GM19193 (cell line): Measurements from ENCODE around the gene PRDX5.

Experiments
- POLR2A ChIP-seq: IDR thresholded peaks from 4 replicates; pipeline ENCODE4 v1.6.1; 2011; ENCODE audit not compliant: insufficient read depth, insufficient read length; ENCODE audit errors: extremely low read depth

PRDX5 gene

DNA sequence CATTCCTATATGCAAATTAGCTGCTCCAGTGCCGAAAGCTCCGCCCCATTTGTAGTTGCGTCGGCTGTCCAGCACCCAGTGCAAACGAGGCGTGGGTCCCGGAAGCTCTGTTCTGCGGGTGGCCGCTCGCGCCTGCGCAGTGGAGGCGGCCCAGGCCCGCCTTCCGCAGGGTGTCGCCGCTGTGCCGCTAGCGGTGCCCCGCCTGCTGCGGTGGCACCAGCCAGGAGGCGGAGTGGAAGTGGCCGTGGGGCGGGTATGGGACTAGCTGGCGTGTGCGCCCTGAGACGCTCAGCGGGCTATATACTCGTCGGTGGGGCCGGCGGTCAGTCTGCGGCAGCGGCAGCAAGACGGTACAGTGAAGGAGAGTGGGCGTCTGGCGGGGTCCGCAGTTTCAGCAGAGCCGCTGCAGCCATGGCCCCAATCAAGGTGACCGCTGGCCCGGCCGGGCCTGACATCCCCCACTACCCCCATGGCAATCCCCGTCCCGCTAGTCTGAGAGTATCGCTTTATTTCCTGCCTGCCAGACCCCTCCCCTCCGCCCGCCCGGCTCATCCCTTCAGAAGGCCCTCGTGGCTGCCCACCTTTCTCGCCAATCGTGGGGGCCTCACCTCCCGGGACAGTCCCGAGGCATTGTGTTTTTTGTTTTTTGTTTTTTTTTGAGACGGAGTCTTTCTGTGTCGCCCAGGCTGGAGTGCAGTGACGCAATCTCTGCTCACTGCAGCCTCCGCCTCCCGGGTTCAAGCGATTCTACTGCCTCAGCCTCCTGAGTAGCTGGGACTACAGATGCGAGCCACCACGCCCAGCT, at the start of gene PRDX5:
Gene PRDX5 (plus strand): TSS at position 161 of the 805 bp plus-strand sequence. CDS start 95 bp downstream, at position 256.
- TF ChIP-seq POLR2A = peak; percentile 68

DNA sequence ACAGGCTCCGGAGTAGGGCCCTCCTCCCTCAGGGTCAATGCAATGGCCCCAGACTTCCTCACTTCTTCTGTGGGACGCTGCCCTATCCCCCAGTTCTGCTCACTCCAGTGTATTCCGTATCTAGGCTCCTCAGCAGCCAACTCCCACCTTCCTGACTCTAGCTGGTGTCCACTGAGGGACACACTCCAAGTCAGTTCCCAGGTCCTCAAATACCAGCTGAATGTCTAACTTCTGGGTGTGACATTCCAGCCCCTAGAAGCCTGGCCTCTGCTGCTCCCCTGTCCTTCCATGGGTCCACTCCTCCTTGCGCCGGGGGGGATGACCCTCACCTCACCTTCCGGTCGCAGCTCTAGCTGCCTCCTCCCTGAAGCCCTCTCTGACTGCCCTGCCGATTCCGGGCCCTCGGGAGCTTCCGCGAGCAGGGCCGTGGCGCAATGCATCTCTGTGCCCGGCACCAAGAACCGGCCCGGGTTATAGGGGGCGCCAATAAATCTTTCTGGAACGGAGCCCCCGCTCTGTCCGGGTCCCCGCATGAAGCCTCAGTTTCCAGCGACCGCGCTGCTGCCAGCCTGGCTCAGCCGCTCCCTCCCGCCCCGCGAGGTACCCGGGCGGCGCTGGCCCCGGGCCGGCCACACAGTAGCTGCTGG, 48.9 kb upstream of the PRDX5 start:
- no peak for TF ChIP-seq POLR2A

DNA sequence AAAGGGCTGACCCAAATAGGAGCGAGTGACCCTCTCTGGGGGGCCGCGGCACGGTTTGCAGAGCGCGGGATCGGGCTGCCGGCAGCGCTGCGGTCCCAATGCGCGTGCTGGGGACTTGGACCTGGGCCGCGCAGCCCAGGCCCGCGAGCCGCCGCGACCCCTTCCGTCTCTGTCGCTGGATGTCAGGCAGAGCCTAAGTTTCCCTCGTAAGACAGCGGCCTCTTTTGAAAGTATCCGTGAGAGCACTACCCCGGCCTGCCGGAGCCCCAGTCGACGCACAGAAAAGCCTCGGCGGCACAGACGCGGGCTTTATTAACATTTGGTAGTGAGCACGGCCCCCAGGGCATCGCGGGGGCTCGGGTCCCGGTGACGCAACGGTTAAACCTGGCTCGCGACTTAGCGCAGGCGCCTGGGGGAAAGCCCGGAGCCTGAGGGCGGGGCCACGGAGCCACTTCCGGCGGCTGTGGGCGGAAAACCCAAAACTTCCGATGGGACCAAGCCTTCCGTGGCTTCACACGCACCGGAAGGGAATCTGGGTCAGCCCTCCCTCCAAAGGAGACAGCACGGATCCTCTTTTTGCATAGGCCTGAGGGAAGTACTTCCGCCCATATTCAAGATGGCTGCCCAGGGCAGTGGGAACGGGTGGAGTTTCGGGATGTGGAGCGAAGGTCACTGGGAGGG, 48.2 kb upstream of the PRDX5 start:
- TF ChIP-seq POLR2A = peak; percentile 63

DNA sequence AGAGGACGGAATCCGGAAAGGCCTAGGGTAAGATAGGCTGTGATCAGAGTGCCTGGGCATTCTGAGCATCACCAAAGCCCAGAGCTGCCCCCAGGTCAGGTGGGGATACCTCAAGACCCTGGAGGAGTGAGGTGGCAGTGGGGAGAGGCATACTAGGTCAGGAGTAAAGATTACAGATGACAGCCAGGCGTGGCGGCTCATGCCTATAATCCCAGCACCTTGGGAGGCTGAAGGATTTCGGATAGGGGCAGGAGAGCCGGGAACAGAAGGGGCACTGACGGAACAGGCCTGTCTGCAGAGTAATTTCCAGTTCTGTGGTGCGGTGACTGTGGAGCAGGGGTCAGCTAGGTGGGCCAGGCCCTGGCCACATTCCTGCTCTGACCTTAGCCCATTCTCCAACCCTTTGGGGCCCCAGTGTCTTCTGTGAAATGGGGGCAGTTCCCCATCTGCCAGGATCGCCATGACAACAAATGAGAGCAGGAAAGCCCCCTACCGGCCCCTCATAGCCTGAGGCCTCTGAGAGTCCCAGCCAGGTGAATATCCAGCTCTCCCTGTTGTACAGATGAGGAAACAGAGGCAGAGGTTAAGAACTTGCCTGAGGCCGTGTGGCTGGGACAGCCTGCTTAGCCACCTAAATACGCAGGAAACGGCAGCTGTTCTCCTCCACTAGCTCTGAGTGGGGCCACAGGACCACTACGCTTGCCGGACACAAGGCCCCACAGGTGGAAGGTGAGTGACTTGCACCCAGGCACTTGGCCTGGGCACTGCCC, 42.7 kb upstream of the PRDX5 start:
- TF ChIP-seq POLR2A = no peak

DNA sequence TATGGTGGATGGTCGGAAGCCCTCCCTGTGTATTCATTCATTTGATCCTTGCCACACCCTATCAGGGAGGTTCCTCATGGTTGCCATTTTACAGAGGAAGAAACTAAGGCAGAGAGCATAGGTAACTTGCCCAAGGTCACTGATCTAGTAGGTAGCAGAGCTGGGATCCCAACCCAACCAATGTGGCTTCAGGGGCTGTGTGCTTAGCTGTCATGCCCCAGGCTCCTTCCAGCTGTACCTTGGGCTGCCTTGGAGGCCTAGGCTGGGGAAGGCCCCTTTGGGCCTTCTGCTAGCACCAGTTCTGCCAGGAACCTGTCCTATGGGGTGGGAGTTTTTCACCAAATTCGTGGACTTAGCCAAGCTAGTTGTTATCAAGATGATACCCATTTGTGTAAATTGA, 42.1 kb upstream of the PRDX5 start:
- no peak for TF ChIP-seq POLR2A

DNA sequence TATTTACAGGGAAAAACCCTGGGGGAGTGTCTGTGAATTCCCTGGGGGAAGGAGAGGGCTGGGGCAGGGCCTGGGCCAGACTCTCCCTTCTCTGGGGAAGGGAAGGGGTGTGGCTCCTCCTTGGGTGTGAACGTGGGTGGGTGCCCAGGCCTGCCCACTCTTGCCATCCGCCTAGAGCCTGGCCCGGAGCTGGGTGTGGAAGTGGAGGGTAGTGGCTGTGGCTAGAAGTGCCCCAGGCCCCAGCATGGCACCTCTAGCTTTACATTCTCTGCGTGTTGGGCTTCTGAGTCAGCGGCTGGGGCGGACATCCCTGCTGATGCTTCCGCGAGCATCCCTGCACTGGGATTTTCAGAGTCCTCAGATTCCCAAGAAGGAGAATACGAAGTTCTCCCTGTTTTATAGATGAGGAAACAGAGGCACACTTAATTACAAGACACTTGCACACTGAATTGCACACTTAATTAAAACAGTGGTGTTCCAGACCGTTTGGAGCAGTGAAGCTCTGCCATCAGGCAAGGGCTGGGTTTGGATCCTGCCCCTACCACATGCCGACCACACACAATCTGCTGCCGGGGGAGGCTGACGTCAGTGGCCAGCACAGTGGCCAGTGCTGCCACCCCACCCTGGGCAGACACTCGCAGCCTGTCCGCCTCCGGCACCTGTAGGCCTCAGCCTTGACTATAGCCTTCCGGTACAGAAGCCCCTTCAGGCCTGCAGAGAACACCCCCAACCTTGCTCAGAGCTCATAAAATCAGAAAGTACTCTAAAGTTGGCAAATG, 41.1 kb upstream of the PRDX5 start:
- no peak for TF ChIP-seq POLR2A

DNA sequence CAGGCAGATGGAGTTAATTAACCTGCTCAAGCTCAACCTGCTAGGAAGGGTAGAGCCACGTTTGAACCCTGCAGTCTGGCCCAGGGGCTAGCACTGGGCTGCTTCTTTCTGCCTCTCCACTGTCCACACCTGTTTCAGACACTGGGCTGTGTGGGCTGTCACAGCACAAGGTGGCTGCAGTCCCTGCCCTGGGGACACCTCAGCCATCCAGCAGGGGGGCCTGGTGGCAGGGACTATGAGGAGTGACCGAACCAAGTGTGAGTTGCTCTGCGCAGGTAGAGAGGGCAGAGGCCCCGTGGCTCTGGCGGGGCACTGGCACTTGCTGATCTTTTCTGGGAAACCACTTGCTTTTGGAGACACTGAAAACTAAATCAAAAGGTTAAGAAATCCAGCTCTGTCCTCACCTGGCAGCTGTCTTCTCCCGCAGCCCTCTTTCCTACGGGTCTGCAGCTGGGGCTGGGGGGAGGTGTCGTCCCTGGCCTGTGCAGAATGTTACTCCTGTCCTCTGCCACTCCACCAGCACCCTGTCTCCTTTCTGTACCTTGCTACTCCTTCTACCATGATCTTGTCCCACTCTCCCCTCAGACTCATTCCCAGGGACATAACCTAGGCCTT, 39.2 kb upstream of the PRDX5 start:
- no peak for TF ChIP-seq POLR2A

DNA sequence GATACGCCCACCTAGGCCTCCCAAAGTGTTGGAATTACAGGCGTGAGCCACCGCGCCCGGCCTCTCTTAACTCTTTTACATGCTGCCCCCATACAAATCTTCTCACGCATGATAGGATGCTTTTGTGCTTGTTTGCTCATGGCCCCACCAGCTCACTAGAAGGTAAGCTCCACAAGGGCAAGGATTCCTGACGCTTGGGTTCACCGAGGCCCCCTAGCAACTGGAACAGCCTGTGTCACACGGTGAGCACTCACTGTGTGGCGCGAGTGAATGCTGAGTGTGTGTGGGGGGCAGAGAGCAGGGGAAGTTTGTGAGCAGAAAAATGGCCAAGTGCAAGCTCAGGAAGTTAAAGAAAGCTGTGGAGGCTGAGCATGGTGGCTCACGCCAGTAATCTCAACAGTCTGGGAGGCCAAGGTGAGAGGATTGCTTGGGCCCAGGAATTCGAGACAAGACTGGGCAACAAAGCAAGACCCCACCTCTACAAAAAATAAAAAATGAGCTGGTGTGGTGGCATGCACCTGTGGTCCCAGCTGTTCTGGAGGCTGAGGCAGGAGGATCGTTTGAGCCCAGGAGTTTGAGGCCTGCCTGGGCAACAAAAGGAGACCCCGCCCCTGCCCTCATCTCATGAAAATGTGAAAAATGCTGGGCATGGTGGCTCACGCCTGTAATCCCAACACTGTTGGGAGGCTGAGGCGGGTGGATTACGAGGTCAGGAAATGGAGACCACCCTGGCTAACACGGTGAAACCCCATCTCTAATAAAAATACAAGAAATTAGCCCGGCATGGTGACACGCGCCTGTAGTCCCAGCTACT, 35.8 kb upstream of the PRDX5 start:
- TF ChIP-seq POLR2A = no peak

DNA sequence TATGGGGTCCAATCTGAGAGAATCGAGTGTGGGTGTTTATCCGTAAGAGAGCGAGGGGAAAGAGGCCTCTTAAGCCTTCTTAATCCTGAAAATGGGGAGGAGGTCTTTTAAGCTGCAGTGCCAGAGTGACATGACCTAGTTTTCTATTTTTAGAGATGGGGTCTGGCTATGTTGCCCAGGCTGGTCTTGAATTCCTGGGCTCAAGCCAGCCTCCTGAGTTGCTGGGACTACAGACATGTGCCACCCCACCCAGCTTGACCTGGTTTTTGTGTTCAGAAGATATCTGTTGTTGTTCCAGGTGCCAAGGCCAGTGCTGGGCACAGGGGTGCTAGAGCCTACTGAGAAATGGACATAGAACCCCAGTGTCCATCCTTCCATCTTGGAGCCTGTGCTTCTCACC, 34.8 kb upstream of the PRDX5 start:
- TF ChIP-seq POLR2A = no peak

DNA sequence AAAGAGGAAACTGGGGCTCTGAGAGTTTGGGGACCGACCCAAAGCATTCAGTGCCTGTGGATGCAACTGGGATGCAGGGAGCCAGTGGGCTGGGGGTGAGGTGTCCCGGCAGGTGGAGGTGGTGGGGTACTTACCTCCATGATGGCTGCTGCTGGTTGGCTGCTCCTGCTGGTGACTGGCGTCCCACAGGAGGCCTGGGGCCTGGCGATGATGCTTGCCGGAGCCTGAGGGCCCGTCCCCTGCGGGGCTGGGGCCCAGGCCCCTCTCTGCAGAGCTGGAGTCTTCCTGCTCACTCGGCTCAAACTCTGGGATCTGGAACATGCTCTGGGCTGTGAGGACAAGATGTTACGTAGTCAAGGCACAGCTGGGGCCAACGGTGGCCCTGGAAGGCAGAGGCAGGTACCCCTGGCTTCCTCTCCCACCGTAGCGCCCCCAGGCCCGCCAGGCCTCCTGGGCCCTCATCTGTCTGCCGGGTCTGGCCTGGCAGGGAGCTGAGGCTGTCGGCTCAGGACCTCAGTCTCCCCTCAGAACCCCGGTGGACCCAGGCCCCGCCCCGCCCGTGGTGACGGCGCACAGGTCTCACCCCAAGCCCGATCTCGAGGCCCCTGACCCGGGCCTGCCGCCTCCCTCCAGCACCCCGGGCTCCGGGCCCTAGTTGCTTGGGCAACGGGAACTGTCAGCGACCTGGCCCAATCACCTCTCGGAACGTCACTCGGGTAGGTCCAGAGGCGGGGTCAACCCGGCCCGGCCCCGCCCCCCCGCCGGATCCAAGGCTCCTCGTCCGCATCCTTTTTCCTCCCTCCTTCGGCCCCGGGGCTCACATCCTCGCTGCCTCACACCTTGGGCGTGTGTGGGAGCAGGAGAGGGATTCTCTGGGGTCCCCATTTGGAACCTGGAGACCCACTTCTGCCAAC, 33.6 kb upstream of the PRDX5 start, which contains the start of gene BAD:
Gene BAD (minus strand): TSS at position 618 of the 914 bp plus-strand sequence. CDS start 297 bp downstream, at position 321.
- TF ChIP-seq POLR2A = peak; percentile 47

DNA sequence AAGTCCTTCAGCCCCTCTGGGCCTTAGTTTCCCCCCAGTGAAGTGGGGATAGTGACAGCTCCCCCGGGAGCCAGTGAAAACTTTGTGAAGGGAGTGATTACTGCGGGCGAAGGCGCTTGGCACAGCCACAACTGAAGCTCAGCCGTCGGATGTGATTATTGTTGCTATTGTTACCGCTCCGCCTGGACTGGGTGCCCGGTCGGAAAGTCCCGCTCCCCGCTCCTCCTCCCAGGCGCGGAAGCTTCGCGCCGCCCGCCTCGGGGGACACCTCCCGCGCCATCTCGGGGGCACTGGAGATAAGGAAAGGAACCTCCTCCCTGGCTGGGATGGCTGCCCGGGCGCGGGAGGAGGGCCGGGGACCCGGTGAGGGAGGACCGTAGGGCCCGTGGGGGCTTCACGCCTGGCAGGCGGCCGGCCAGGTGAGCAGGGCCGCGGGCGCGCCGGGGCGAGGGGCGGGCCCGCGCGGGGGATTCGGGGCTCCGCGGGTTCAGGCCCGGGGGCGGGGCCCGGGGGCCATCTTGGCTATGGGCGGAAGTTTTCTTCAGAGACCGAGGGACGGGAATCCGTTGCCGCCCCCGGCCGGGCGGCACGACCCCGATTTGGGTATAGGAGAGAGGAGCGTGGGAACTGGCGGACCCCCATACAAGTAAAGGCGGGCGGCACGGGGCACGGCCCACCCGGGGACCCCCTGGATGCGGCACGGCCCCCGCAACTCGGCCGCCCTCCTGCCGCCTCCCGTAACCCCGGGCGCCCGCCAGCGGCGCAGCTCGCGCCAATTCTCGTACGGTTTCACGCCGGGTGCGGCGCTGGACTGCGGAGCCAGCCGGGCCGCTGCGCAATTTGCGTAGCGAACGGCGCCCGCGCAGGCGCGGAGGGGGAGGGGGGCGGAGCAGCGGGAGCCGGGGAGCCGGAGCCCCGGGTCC, 32.7 kb upstream of the PRDX5 start, which contains the start of gene GPR137:
Gene GPR137 (plus strand): TSS at position 887 of the 923 bp plus-strand sequence. CDS start 677 bp downstream, outside the sequence.
- no peak for TF ChIP-seq POLR2A
